Activated T-cell treated with anti-CD3 and anti-CD28 coated beads for 48 hours (primary cell): ENCODE results near the gene SLC25A38.

Source experiments
- DNase-seq: peaks from one replicate; pipeline ENCODE4 v3.0.0-alpha.2; 2020; ENCODE audit warnings: low read depth

Gene SLC25A38

GRCh38 chr3:39378088-39378487 lies 5.1 kb upstream of the SLC25A38 start:
- DNase-seq: peak; percentile 47

GRCh38 chr3:39378957-39379777 lies 4.0 kb upstream of the SLC25A38 start:
- no peak for DNase-seq

GRCh38 chr3:39379778-39380155 lies 3.4 kb upstream of the SLC25A38 start:
- DNase-seq: no peak

- no peak for DNase-seq
Observed at GRCh38 chr3:39381432-39381831, 1.7 kb upstream of the SLC25A38 start.

- peak; percentile 97 for DNase-seq
Observed at GRCh38 chr3:39383881-39384664, 903 bp downstream of the SLC25A38 start.

- DNase-seq: no peak
Observed at GRCh38 chr3:39384665-39385000, 1.5 kb downstream of the SLC25A38 start.

GRCh38 chr3:39385456-39386090 lies 2.4 kb downstream of the SLC25A38 start:
- no peak for DNase-seq

GRCh38 chr3:39386318-39386717 lies 3.1 kb downstream of the SLC25A38 start:
- DNase-seq: no peak

GRCh38 chr3:39387411-39387975 lies 4.3 kb downstream of the SLC25A38 start:
- no peak for DNase-seq

- DNase-seq: no peak
Observed at GRCh38 chr3:39388153-39388552, 5.0 kb downstream of the SLC25A38 start.

GRCh38 chr3:39388741-39389248 lies 5.6 kb downstream of the SLC25A38 start:
- DNase-seq: no peak

- no peak for DNase-seq
Observed at GRCh38 chr3:39390181-39390580, 7.0 kb downstream of the SLC25A38 start.

- DNase-seq: no peak
Observed at GRCh38 chr3:39396690-39397089, 13.5 kb downstream of the SLC25A38 start.

GRCh38 chr3:39398700-39399099 lies 15.5 kb downstream of the SLC25A38 start:
- no peak for DNase-seq

- DNase-seq: no peak
Observed at GRCh38 chr3:39401983-39402382, 18.8 kb downstream of the SLC25A38 start.

GRCh38 chr3:39404943-39405686 lies 21.9 kb downstream of the SLC25A38 start:
- DNase-seq: no peak

GRCh38 chr3:39405687-39406367 lies 22.7 kb downstream of the SLC25A38 start:
- no peak for DNase-seq

GRCh38 chr3:39406368-39407258 lies 23.4 kb downstream of the SLC25A38 start, which contains the start of gene RPSA:
TSS of gene RPSA (plus strand) at chr3:39406720. CDS start at chr3:39407654, 934 bp downstream.
- peak; percentile 91 for DNase-seq

- no peak for DNase-seq
Observed at GRCh38 chr3:39407259-39407629, 24.1 kb downstream of the SLC25A38 start.
